Large intestine (tissue), 12 donors: ENCODE results near the gene CXCL14. TPM values are rescaled to one million over a fixed set of nuclear protein-coding genes. Genes with fewer than 3 reads are reported as not detected.
A peak's percentile ranks its signal among the peaks of the same experiment; 100 is the strongest.

Experiments
- DNase-seq, 2 donors: peaks; one replicate each; pipeline versions ENCODE4 v3.0.0 to v3.0.0-alpha.2; 2013
- H3K27ac ChIP-seq: one replicate; pipeline ENCODE4 v1.5.1; 2013; ENCODE audit warnings: low read length
- H3K27me3 ChIP-seq: 2 replicates; pipeline ENCODE4 v1.6.1; 2013; ENCODE audit warnings: low read length; ENCODE audit not compliant: control insufficient read depth, insufficient read depth
- H3K36me3 ChIP-seq: 2 replicates; pipeline ENCODE4 v1.6.1; 2013; ENCODE audit warnings: low read length; ENCODE audit not compliant: control insufficient read depth, insufficient read depth
- H3K4me1 ChIP-seq: one replicate; pipeline ENCODE4 v1.6.1; 2013; ENCODE audit warnings: low read length; ENCODE audit not compliant: control insufficient read depth, insufficient read depth
- H3K4me3 ChIP-seq: one replicate; pipeline ENCODE4 v1.5.1; 2013; ENCODE audit warnings: low read length
- H3K9me3 ChIP-seq: one replicate; pipeline ENCODE4 v1.6.1; 2013; ENCODE audit warnings: mild to moderate bottlenecking, low read depth, low read length, moderate library complexity; ENCODE audit not compliant: control insufficient read depth
- WGBS: methylation state at CpG from one replicate; pipeline ENCODE4 v1.1.5; 2013; ENCODE audit warnings: low lambda C conversion rate; ENCODE audit not compliant: insufficient coverage; 5-methylcytosine and 5-hydroxymethylcytosine counted together
- long read RNA-seq, 11 donors: transcript quantifications; one replicate each; lab custom pipeline, GENCODE V29; 2026
- polyA plus RNA-seq: library from polyadenylated mRNA; unstranded; fragments of 120-200 nt; gene quantifications from one replicate; pipeline ENCODE4 v1.2.1, GENCODE V29; 2013

CXCL14 gene
- 161 TPM for polyA plus RNA-seq
- long read RNA-seq, donor 1, transcript CXCL14-202 (4 exons, 1,760 nt): major isoform, 121 of 134 reads
- long read RNA-seq, donor 1, partial matches to known transcripts: 13 of 134 reads
- long read RNA-seq, donor 1, other reads (novel, unspliced or antisense): 0 of 134 reads
- long read RNA-seq, donor 2, transcript CXCL14-202 (4 exons, 1,760 nt): major isoform, 396 of 426 reads
- long read RNA-seq, donor 2, partial matches to known transcripts: 30 of 426 reads
- long read RNA-seq, donor 2, other reads (novel, unspliced or antisense): 0 of 426 reads
- long read RNA-seq, donor 3, transcript CXCL14-202 (4 exons, 1,760 nt): major isoform, 597 of 684 reads
- long read RNA-seq, donor 3, partial matches to known transcripts: 87 of 684 reads
- long read RNA-seq, donor 3, other reads (novel, unspliced or antisense): 0 of 684 reads
- long read RNA-seq, donor 4, transcript CXCL14-202 (4 exons, 1,760 nt): major isoform, 31 of 31 reads
- long read RNA-seq, donor 4, partial matches to known transcripts: 0 of 31 reads
- long read RNA-seq, donor 4, other reads (novel, unspliced or antisense): 0 of 31 reads
- long read RNA-seq, donor 5, transcript CXCL14-202 (4 exons, 1,760 nt): major isoform, 147 of 154 reads
- long read RNA-seq, donor 5, partial matches to known transcripts: 7 of 154 reads
- long read RNA-seq, donor 5, other reads (novel, unspliced or antisense): 0 of 154 reads
- long read RNA-seq, donor 6, transcript CXCL14-202 (4 exons, 1,760 nt): major isoform, 318 of 379 reads
- long read RNA-seq, donor 6, partial matches to known transcripts: 61 of 379 reads
- long read RNA-seq, donor 6, other reads (novel, unspliced or antisense): 0 of 379 reads
- long read RNA-seq, donor 7, transcript CXCL14-202 (4 exons, 1,760 nt): major isoform, 80 of 80 reads
- long read RNA-seq, donor 7, partial matches to known transcripts: 0 of 80 reads
- long read RNA-seq, donor 7, other reads (novel, unspliced or antisense): 0 of 80 reads
- long read RNA-seq, donor 8, transcript CXCL14-202 (4 exons, 1,760 nt): major isoform, 446 of 498 reads
- long read RNA-seq, donor 8, partial matches to known transcripts: 52 of 498 reads
- long read RNA-seq, donor 8, other reads (novel, unspliced or antisense): 0 of 498 reads
- long read RNA-seq, donor 9, transcript CXCL14-202 (4 exons, 1,760 nt): major isoform, 230 of 242 reads
- long read RNA-seq, donor 9, partial matches to known transcripts: 12 of 242 reads
- long read RNA-seq, donor 9, other reads (novel, unspliced or antisense): 0 of 242 reads
- long read RNA-seq, donor 10, transcript CXCL14-202 (4 exons, 1,760 nt): major isoform, 337 of 373 reads
- long read RNA-seq, donor 10, partial matches to known transcripts: 36 of 373 reads
- long read RNA-seq, donor 10, other reads (novel, unspliced or antisense): 0 of 373 reads
- long read RNA-seq, donor 11, transcript CXCL14-202 (4 exons, 1,760 nt): major isoform, 188 of 188 reads
- long read RNA-seq, donor 11, partial matches to known transcripts: 0 of 188 reads
- long read RNA-seq, donor 11, other reads (novel, unspliced or antisense): 0 of 188 reads

DNA sequence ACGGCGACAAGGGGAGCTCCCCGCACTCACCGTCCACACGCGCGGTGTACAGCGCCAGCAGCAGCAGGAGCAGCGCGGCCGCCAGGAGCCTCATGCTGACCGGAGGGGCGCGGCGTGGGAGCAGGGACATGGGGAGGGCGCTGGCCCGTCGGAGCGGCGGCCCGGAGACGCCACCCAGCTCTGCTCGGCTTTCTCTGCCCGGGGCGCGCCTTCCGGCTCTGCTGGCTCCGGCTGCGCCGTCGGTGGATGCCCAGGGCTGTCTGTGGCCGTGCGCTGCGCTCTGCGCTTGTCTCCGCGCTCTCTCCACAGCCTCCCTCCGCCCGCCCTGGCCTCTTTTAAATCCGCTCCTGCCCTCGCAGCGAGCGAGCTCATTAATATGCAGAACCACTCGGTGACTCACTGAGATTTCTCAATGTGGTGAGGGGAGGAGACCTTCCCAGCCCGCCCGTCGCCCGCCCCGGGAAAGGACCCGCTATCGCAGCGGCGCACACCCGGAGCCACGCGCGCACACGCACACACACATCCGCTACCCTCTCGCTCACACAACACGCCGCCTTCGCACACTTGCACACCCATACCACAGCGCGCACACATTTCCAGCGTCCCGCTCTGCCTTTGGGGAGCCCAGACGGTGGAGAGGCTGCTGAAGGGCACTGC, at the start of gene CXCL14:
TSS of gene CXCL14 (minus strand) at position 307 of the 657 bp plus-strand sequence. CDS start at position 94, 213 bp downstream.
- no peaks in the 10 kb centered on the region for H3K9me3 ChIP-seq
- no peaks in the 10 kb centered on the region for H3K4me1 ChIP-seq
- DNase-seq: peak; percentile 24 to 56
- WGBS: no CpG with 5 or more reads among the region's 68 CpGs
- H3K27ac ChIP-seq: peak within 1 kb of the TSS; percentile 1
- peaks cover under 1% of the 10 kb centered on the region for H3K36me3 ChIP-seq
- peak within 1 kb of the TSS; percentile 27 for H3K4me3 ChIP-seq
- peaks cover 72% of the 10 kb centered on the region for H3K27me3 ChIP-seq

- Histone ChIP-seq H3K27ac (peak overlapping the region; percentile 10), H3K4me3 (no peak overlapping the region)
- WGBS: no CpG with 5 or more reads among the region's 3 CpGs
Observed at GRCh38 chr5:135626636-135627035, 47.8 kb upstream of the CXCL14 start.

DNA sequence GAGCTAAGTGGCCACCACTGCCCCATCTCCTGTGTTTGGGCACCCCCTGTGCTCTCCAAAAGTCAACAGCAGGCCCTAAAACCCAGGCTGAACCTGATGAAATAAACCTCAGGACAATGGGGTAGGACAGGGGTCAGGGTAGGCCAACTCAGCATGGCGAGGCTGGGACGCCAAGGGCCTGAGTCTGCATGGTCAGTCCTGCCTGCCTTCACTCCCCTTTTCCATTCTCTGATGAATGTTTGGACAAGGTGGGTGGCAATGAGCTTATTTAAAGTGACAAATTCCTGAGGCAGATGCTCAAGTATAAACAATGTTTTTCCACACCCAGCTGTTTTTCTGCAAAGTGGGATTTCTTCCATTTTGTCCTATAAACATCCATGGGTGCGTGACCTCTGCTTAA, 47.2 kb upstream of the CXCL14 start:
- DNase-seq: no peak
- H3K4me1 ChIP-seq: no peaks in the 10 kb centered on the region
- WGBS: no CpG with 5 or more reads among the region's 3 CpGs
- no peak overlapping the region for H3K27ac ChIP-seq
- H3K4me3 ChIP-seq: no peak overlapping the region
- H3K36me3 ChIP-seq: no peaks in the 10 kb centered on the region
- H3K27me3 ChIP-seq: peaks cover 10% of the 10 kb centered on the region
- no peaks in the 10 kb centered on the region for H3K9me3 ChIP-seq

More at GRCh38 chr5:135626636-135627035, 47.8 kb upstream of the CXCL14 start:
- no peaks in the 10 kb centered on the region for H3K36me3 ChIP-seq
- peaks cover 10% of the 10 kb centered on the region for H3K27me3 ChIP-seq
- no peaks in the 10 kb centered on the region for H3K9me3 ChIP-seq
- no peak for DNase-seq
- no peaks in the 10 kb centered on the region for H3K4me1 ChIP-seq

DNA sequence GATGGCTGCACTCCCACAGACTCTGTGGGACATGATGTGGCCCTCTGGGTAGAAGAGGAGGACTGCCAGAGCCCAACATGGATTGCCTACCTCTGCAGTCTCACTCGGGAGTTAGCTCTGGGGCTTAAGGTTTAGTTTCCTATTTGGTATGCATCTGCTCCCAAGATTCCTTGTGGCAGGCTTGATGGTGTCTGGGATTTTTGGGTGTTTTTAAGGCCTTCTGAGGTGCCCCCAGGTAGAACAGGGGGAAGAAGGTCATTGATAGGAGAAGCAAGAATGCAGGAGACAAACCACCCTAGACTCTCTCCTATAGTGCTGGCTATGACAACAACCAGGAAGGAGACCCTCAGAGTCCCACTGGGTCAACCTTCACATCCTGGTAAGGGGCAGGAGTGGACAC, 46.7 kb upstream of the CXCL14 start:
- Histone ChIP-seq H3K36me3 (no peaks in the 10 kb centered on the region), H3K9me3 (no peaks in the 10 kb centered on the region), H3K27me3 (peaks cover 10% of the 10 kb centered on the region), H3K4me3 (no peak overlapping the region), H3K27ac (no peak overlapping the region), H3K4me1 (no peaks in the 10 kb centered on the region)
- no CpG with 5 or more reads among the region's 1 CpG for WGBS
- no peak for DNase-seq

GRCh38 chr5:135625061-135625460, 46.3 kb upstream of the CXCL14 start:
- Histone ChIP-seq H3K27ac (no peak overlapping the region), H3K36me3 (no peaks in the 10 kb centered on the region), H3K27me3 (peaks cover 10% of the 10 kb centered on the region), H3K4me3 (no peak overlapping the region), H3K4me1 (no peaks in the 10 kb centered on the region), H3K9me3 (no peaks in the 10 kb centered on the region)
- DNase-seq: no peak
- no CpG with 5 or more reads among the region's 2 CpGs for WGBS

GRCh38 chr5:135623186-135623715, 44.5 kb upstream of the CXCL14 start:
- WGBS: no CpG with 5 or more reads among the region's 2 CpGs
- no peak overlapping the region for H3K4me3 ChIP-seq
- H3K27me3 ChIP-seq: peaks cover 10% of the 10 kb centered on the region
- no peaks in the 10 kb centered on the region for H3K36me3 ChIP-seq
- no peak overlapping the region for H3K27ac ChIP-seq
- DNase-seq: no peak
- no peaks in the 10 kb centered on the region for H3K4me1 ChIP-seq
- H3K9me3 ChIP-seq: peaks cover 10% of the 10 kb centered on the region

DNA sequence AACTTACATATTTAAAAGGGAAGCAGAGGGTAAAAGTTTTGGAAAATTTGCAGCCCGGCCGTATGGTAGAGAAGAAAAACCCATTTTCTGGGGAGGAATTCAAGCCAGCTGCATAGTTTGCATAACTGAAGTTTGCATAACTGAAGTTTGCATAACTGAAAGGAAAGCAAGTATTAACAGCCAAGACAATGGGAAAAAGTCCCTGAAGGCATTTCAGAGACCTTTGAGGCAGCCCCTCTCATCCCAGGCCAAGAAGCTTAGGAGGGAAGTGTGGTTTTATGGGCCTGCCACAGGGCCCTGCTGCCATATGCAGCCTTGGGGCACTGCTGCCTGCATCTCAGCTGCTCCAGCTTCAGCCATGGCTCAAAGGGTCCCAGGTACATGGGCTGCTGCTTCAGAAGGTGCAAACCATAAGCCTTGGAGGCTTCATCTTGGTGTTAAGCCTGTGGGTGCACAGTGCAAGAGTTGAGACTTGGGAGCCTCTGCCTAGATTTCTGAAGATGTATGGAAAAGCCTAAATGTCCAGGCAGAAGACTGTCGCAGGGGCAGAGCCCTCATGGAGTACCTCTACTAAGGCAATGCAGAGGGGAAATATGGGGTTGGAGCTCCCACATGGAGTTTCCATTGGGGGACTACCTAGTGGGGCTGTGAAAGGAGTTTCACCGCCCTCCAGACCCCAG, 36.9 kb upstream of the CXCL14 start:
- Histone ChIP-seq H3K36me3 (no peaks in the 10 kb centered on the region), H3K4me3 (no peak overlapping the region), H3K4me1 (no peaks in the 10 kb centered on the region), H3K27me3 (no peaks in the 10 kb centered on the region), H3K27ac (no peak overlapping the region), H3K9me3 (peaks cover 10% of the 10 kb centered on the region)
- DNase-seq: no peak
- WGBS: 100% methylated on average over 2 of the region's 4 CpGs

- no CpG with 5 or more reads among the region's 1 CpG for WGBS
- no peaks in the 10 kb centered on the region for H3K4me1 ChIP-seq
- H3K27ac ChIP-seq: no peak overlapping the region
- H3K36me3 ChIP-seq: no peaks in the 10 kb centered on the region
- H3K9me3 ChIP-seq: peaks cover 10% of the 10 kb centered on the region
- H3K27me3 ChIP-seq: no peaks in the 10 kb centered on the region
- peak in 1 of 2 donors; percentile 27 for DNase-seq
- no peak overlapping the region for H3K4me3 ChIP-seq
Observed at GRCh38 chr5:135615171-135615570, 36.4 kb upstream of the CXCL14 start.

DNA sequence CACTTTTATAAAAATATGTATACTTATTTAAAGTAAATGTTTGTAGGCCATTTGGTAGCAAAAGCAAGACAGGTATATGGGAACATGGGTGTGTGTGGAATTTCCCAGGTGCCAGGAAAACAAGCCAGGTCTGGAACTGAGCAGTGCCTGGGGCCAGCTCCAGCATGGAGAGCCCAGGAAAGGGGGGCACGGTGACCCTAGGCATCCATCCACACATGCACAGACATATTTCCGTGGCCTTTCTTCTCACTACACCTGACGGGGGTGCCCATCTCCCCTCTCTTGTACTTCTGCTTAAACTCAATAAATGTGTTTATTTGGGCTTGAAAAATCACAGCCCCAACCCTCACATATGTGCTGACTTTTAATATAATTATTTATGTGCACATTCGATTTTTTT, 31.2 kb upstream of the CXCL14 start:
- H3K4me3 ChIP-seq: no peak overlapping the region
- no peaks in the 10 kb centered on the region for H3K27me3 ChIP-seq
- no peak for DNase-seq
- no peaks in the 10 kb centered on the region for H3K36me3 ChIP-seq
- no peaks in the 10 kb centered on the region for H3K4me1 ChIP-seq
- H3K27ac ChIP-seq: no peak overlapping the region
- WGBS: 50% methylated on average over 1 of the region's 4 CpGs
- no peaks in the 10 kb centered on the region for H3K9me3 ChIP-seq
